ENCODE measurements around the gene ICE2. TPM values are rescaled to one million over a fixed set of nuclear protein-coding genes. Genes with fewer than 3 reads are reported as not detected.

The ICE2 gene
- total RNA-seq, 1 donor from 2014 or later, result 55.7 TPM

GRCh38 chr15:60486742-60487141, 7.8 kb upstream of the ICE2 start:
- DNase-seq, result no peak

- no peak for DNase-seq
Observed at GRCh38 chr15:60485365-60486055, 6.6 kb upstream of the ICE2 start.

GRCh38 chr15:60483042-60483441, 4.1 kb upstream of the ICE2 start:
- no peak for DNase-seq

- no peak for DNase-seq
Observed at GRCh38 chr15:60480888-60481287, 1.9 kb upstream of the ICE2 start.

- no peak for DNase-seq
Observed at GRCh38 chr15:60480149-60480548, 1.2 kb upstream of the ICE2 start.

GRCh38 chr15:60479361-60480110, 594 bp upstream of the ICE2 start:
- DNase-seq, result no peak

- no peak for DNase-seq
Observed at GRCh38 chr15:60477916-60478565, 901 bp downstream of the ICE2 start.

GRCh38 chr15:60477164-60477563, 1.8 kb downstream of the ICE2 start:
- no peak for DNase-seq

- no peak for DNase-seq
Observed at GRCh38 chr15:60476713-60477112, 2.2 kb downstream of the ICE2 start.

GRCh38 chr15:60473135-60473534, 5.8 kb downstream of the ICE2 start:
- DNase-seq, result no peak

GRCh38 chr15:60471314-60471713, 7.6 kb downstream of the ICE2 start:
- DNase-seq, result no peak

- no peak for DNase-seq
Observed at GRCh38 chr15:60469893-60470641, 8.9 kb downstream of the ICE2 start.

- no peak for DNase-seq
Observed at GRCh38 chr15:60464836-60465630, 13.9 kb downstream of the ICE2 start.

- DNase-seq, result no peak
Observed at GRCh38 chr15:60462027-60462426, 16.9 kb downstream of the ICE2 start.

- DNase-seq, result no peak
Observed at GRCh38 chr15:60460931-60461330, 18.0 kb downstream of the ICE2 start.

GRCh38 chr15:60458721-60459120, 20.2 kb downstream of the ICE2 start:
- no peak for DNase-seq

GRCh38 chr15:60457985-60458384, 21.0 kb downstream of the ICE2 start:
- DNase-seq, result no peak

GRCh38 chr15:60454824-60455223, 24.1 kb downstream of the ICE2 start:
- DNase-seq, result no peak

- no peak for DNase-seq
Observed at GRCh38 chr15:60448668-60449360, 30.1 kb downstream of the ICE2 start.

- DNase-seq, result no peak
Observed at GRCh38 chr15:60444289-60444912, 34.5 kb downstream of the ICE2 start.

GRCh38 chr15:60442763-60443162, 36.2 kb downstream of the ICE2 start:
- no peak for DNase-seq

All from occipital lobe (tissue), 2 donors.